ENCODE data around the gene WNK2. TPM values are rescaled to one million over a fixed set of nuclear protein-coding genes. Genes with fewer than 3 reads are reported as not detected.

Gene WNK2
- total RNA-seq, 2 experiments from 2014 or later: 1.7 to 2.8 TPM

DNA sequence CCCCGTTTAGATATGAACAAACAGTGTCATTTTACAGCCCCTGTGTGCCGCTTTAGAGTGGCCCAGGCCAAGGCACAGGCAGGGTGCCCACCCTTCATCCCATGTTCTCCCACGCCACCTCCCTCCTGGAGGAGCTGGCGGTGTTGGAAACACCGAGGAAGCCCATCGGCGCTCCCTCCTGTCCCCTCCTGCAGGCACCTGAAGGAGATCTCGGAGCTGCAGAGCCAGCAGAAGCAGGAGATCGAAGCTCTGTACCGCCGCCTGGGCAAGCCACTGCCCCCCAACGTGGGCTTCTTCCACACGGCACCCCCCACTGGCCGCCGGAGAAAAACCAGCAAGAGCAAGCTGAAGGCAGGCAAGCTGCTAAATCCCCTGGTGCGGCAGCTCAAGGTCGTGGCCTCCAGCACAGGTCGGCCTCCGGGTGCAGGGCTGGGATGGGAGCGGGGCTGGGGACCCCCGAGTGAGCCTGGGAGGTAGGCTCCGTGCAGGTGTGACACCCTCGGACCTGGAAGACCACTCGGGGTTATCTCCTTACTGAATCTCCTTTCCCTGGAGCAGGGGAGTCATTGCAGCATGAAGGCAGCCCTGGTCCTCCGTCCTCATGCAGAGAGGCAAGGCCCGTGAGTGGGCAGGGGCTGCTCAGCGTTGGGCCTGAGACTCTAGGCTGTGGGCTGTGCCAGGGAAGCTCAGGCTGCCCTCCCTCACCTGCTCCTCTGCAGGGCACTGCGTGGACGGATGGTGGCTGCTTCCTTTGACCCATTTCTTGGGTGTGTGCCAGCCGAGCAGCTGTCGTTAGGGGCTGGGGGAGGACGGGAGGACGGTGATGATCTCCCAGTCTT, 113.9 kb downstream of the WNK2 start:
- no peaks in the 10 kb centered on the region for H3K36me3 Mint-ChIP-seq (ENCODE audit: low read depth)
- no peaks in the 10 kb centered on the region for H3K9me3 Mint-ChIP-seq
- DNase-seq (no peak), ATAC-seq (no peak)
- no peaks in the 10 kb centered on the region for H3K27me3 Mint-ChIP-seq
- POLR2A ChIA-PET: interaction anchor here (0.9 kb wide), 1 partner anchor 25 kb away, joined by 3 read pairs; no protein-coding TSS in a partner anchor
- H3K27ac Mint-ChIP-seq: no peak overlapping the region
- CTCF ChIA-PET: interaction anchor here (1.1 to 1.3 kb wide), 2 partner anchors 10 to 14 kb away, joined by 3 read pairs; no protein-coding TSS in a partner anchor
- no peak overlapping the region for H3K4me3 Mint-ChIP-seq
- intact Hi-C loops (cut with micrococcal nuclease): no loop called here
- TF ChIP-seq, protein P1, sequence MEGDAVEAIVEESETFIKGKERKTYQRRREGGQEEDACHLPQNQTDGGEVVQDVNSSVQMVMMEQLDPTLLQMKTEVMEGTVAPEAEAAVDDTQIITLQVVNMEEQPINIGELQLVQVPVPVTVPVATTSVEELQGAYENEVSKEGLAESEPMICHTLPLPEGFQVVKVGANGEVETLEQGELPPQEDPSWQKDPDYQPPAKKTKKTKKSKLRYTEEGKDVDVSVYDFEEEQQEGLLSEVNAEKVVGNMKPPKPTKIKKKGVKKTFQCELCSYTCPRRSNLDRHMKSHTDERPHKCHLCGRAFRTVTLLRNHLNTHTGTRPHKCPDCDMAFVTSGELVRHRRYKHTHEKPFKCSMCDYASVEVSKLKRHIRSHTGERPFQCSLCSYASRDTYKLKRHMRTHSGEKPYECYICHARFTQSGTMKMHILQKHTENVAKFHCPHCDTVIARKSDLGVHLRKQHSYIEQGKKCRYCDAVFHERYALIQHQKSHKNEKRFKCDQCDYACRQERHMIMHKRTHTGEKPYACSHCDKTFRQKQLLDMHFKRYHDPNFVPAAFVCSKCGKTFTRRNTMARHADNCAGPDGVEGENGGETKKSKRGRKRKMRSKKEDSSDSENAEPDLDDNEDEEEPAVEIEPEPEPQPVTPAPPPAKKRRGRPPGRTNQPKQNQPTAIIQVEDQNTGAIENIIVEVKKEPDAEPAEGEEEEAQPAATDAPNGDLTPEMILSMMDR (IDR thresholded peaks at IDR 0.05): no peak
- H3K4me1 Mint-ChIP-seq (ENCODE audit: low read depth): peaks cover 4% of the 10 kb centered on the region

DNA sequence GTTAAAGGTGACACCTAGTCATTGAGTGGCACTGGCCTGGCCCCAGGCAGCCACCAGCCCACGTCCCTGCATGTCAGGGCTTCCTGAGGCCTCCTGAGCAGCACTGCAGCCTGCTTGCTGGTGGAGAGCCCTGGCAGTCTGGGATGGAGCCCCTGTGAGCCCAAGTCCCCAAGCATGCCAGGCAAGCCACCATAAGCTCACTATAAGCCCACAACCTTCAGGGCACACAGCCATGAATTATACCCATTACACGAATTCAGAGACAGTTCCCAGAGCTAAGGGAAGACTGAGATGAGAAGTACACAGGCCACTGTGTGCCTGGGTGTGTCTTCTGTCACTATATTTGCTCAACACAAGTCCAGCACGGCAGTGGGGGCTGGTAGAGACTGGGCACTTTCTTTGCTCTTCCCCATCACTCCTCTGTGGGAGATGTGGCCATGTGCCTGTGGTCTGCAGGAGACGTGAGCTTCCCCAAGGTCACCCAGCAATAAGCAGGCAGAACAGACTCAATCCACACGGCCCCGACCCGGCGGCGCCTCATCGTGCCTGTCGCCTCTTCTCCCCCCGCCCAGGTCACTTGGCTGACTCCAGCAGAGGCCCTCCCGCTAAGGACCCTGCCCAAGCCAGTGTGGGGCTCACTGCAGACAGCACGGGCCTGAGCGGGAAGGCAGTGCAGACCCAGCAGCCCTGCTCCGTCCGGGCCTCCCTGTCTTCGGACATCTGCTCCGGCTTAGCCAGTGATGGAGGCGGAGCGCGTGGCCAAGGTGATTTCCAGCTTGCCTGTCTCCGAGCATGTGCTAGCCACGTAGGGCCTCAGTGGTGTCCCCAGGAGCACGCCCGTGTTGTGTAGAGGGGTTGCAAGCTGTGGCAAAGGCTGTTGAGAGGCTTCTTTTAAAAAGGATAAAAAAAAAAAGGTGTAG, 114.8 kb downstream of the WNK2 start:
- no peak for DNase-seq
- POLR2A ChIA-PET: no interaction called here

DNA sequence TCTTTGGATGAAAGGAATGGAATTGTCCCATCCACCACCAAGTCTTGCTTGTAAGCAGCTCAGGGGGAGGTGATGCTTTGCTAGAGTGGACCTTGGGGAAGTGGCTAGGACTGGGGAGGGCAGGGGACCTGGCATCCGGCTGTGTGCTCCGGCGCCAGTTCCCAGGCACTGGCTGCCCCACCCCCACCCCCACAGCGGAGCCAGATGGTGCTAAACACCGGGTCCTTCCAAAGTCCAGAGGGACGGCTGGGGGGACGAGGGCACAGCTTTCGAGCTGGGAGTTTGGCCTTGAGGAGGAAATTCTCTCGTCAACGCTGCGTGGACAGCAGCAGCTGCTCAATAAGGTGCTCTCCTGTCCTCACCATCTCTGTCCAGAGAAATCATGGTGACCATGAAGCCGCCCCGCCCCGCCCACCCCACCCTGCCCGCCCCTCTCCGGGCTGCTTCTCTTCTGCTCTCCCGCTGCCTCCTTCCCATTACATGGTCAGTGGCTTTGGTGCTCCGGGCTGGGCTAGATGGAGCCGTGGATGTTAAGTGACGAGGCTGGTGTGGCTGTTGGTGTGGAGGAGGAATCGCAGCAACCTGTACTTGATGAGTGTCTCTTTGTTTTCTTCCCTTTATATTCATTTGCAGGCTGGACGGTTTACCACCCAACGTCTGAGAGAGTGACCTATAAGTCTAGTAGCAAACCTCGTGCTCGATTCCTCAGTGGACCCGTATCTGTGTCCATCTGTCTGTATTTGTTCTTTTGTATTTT, 115.7 kb downstream of the WNK2 start:
- H3K27ac Mint-ChIP-seq: no peak overlapping the region
- TF ChIP-seq, protein P1 (IDR thresholded peaks at IDR 0.05): no peak
- no peak overlapping the region for H3K4me3 Mint-ChIP-seq
- intact Hi-C loops (cut with micrococcal nuclease): no loop called here
- H3K27me3 Mint-ChIP-seq: no peaks in the 10 kb centered on the region
- no peak for ATAC-seq
- no peaks in the 10 kb centered on the region for H3K9me3 Mint-ChIP-seq
- H3K36me3 Mint-ChIP-seq (ENCODE audit: low read depth): no peaks in the 10 kb centered on the region
- ChIA-PET POLR2A (no interaction called here), CTCF (interaction anchor here (0.7 to 0.9 kb wide), 2 partner anchors 13 to 30 kb away, joined by 3 read pairs; no protein-coding TSS in a partner anchor)
- H3K4me1 Mint-ChIP-seq (ENCODE audit: low read depth): peaks cover 4% of the 10 kb centered on the region
- DNase-seq: no peak

More for the DNA sequence above, 114.8 kb downstream of the WNK2 start:
- peaks cover 4% of the 10 kb centered on the region for H3K4me1 Mint-ChIP-seq (ENCODE audit: low read depth)
- CTCF ChIA-PET: interaction anchor here (0.7 to 1.3 kb wide), 4 partner anchors 11 to 31 kb away, joined by 3 read pairs; no protein-coding TSS in a partner anchor
- TF ChIP-seq, protein P1 (IDR thresholded peaks at IDR 0.05): no peak
- no peak for ATAC-seq
- H3K9me3 Mint-ChIP-seq: no peaks in the 10 kb centered on the region
- H3K27ac Mint-ChIP-seq: no peak overlapping the region
- intact Hi-C loops (cut with micrococcal nuclease): no loop called here
- no peak overlapping the region for H3K4me3 Mint-ChIP-seq
- no peaks in the 10 kb centered on the region for H3K27me3 Mint-ChIP-seq
- H3K36me3 Mint-ChIP-seq (ENCODE audit: low read depth): no peaks in the 10 kb centered on the region

DNA sequence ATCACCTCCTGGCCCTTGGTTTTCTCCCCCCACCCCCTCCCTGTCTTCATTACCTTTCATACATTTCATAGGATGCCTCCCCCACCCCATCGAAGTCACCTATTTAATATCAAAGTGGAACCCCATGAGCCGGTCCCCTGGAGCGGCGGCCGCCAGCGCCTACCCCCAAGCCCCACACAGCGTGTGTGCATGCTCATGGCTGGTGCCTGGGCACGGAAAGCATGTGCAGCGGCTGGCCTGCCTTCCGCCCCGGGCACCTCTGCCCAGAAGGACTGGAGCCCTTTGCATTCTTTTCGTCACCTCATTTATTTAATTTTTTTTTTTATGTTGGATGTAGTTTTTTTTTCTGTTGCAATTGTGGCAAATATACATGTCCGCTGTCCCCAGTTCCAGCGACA, 116.2 kb downstream of the WNK2 start:
- Mint-ChIP-seq H3K4me3 (no peak overlapping the region), H3K27ac (no peak overlapping the region), H3K27me3 (no peaks in the 10 kb centered on the region), H3K4me1 (ENCODE audit: low read depth) (peaks cover 4% of the 10 kb centered on the region), H3K36me3 (ENCODE audit: low read depth) (no peaks in the 10 kb centered on the region), H3K9me3 (no peaks in the 10 kb centered on the region)
- CTCF ChIA-PET: no interaction called here
- intact Hi-C loops (cut with micrococcal nuclease): no loop called here
- TF ChIP-seq, protein P1 (IDR thresholded peaks at IDR 0.05): no peak
- POLR2A ChIA-PET: no interaction called here
- ATAC-seq (no peak), DNase-seq (no peak)
